Measurements from ENCODE around the gene SLC17A4.

The SLC17A4 gene

GRCh38 chr6:25727028-25727427 lies 27.5 kb upstream of the SLC17A4 start:
- no peak for TF ChIP-seq TAF1 (IDR thresholded peaks at IDR 0.05; ENCODE audit: borderline replicate concordance, insufficient read depth, low read length)
- no peak for TF ChIP-seq POLR2AphosphoS5 (IDR thresholded peaks at IDR 0.05; ENCODE audit: low read depth, low read length)
- no peak for TF ChIP-seq REST (IDR thresholded peaks at IDR 0.05; ENCODE audit: insufficient read depth in 1 of 2, low read depth in 2 of 2, low read length in 2 of 2)
- no peak for TF ChIP-seq FOXP2 (optimal IDR thresholded peaks at IDR 0.05; ENCODE audit: borderline replicate concordance, extremely low read depth, extremely low read length, insufficient read depth)
- TF ChIP-seq SIN3A (IDR thresholded peaks at IDR 0.05; ENCODE audit: borderline replicate concordance, insufficient read depth, low read length), result no peak

GRCh38 chr6:25730907-25731306 lies 23.6 kb upstream of the SLC17A4 start:
- TF ChIP-seq POLR2AphosphoS5 (IDR thresholded peaks at IDR 0.05; ENCODE audit: low read depth, low read length) (no peak), SIN3A (IDR thresholded peaks at IDR 0.05; ENCODE audit: borderline replicate concordance, insufficient read depth, low read length) (no peak), FOXP2 (optimal IDR thresholded peaks at IDR 0.05; ENCODE audit: borderline replicate concordance, extremely low read depth, extremely low read length, insufficient read depth) (no peak), TAF1 (IDR thresholded peaks at IDR 0.05; ENCODE audit: borderline replicate concordance, insufficient read depth, low read length) (no peak), REST (IDR thresholded peaks at IDR 0.05; ENCODE audit: insufficient read depth in 1 of 2, low read depth in 2 of 2, low read length in 2 of 2) (no peak)

- TF ChIP-seq REST (IDR thresholded peaks at IDR 0.05; ENCODE audit: insufficient read depth in 1 of 2, low read depth in 2 of 2, low read length in 2 of 2), result no peak
- no peak for TF ChIP-seq POLR2AphosphoS5 (IDR thresholded peaks at IDR 0.05; ENCODE audit: low read depth, low read length)
- no peak for TF ChIP-seq TAF1 (IDR thresholded peaks at IDR 0.05; ENCODE audit: borderline replicate concordance, insufficient read depth, low read length)
- no peak for TF ChIP-seq FOXP2 (optimal IDR thresholded peaks at IDR 0.05; ENCODE audit: borderline replicate concordance, extremely low read depth, extremely low read length, insufficient read depth)
- no peak for TF ChIP-seq SIN3A (IDR thresholded peaks at IDR 0.05; ENCODE audit: borderline replicate concordance, insufficient read depth, low read length)
These were observed 22.8 kb upstream of the SLC17A4 start for GRCh38 chr6:25731721-25732120.

GRCh38 chr6:25732468-25733198 lies 21.9 kb upstream of the SLC17A4 start:
- no peak for TF ChIP-seq SIN3A (IDR thresholded peaks at IDR 0.05; ENCODE audit: borderline replicate concordance, insufficient read depth, low read length)
- TF ChIP-seq FOXP2 (optimal IDR thresholded peaks at IDR 0.05; ENCODE audit: borderline replicate concordance, extremely low read depth, extremely low read length, insufficient read depth), result no peak
- TF ChIP-seq POLR2AphosphoS5 (IDR thresholded peaks at IDR 0.05; ENCODE audit: low read depth, low read length), result no peak
- no peak for TF ChIP-seq REST (IDR thresholded peaks at IDR 0.05; ENCODE audit: insufficient read depth in 1 of 2, low read depth in 2 of 2, low read length in 2 of 2)
- TF ChIP-seq TAF1 (IDR thresholded peaks at IDR 0.05; ENCODE audit: borderline replicate concordance, insufficient read depth, low read length), result no peak
